ENCODE measurements around the gene NSRP1.
"Not testable (repeated sequence)": the region's sequence is repeated elsewhere in the genome, so short reads cannot be mapped to it uniquely, and the experiment has no call there.

Gene NSRP1

GRCh38 chr17:30186761-30187160 lies 70.1 kb downstream of the NSRP1 start:
- no peak for DNase-seq (ENCODE audit: low read depth)

GRCh38 chr17:30187573-30187972 lies 71.0 kb downstream of the NSRP1 start:
- no peak for DNase-seq (ENCODE audit: low read depth)

GRCh38 chr17:30188211-30188939 lies 71.8 kb downstream of the NSRP1 start:
- DNase-seq (ENCODE audit: low read depth): no peak

GRCh38 chr17:30191072-30191471 lies 74.5 kb downstream of the NSRP1 start:
- no peak for DNase-seq (ENCODE audit: low read depth)

GRCh38 chr17:30196504-30196903 lies 79.9 kb downstream of the NSRP1 start:
- no peak for DNase-seq (ENCODE audit: low read depth)

GRCh38 chr17:30197416-30197815 lies 80.8 kb downstream of the NSRP1 start:
- no peak for DNase-seq (ENCODE audit: low read depth)

GRCh38 chr17:30199600-30199999 lies 83.0 kb downstream of the NSRP1 start:
- no peak for DNase-seq (ENCODE audit: low read depth)

- no peak for DNase-seq (ENCODE audit: low read depth)
These were observed 83.5 kb downstream of the NSRP1 start for GRCh38 chr17:30200106-30200505.

GRCh38 chr17:30200656-30201055 lies 84.0 kb downstream of the NSRP1 start:
- not testable (repeated sequence) for DNase-seq (ENCODE audit: low read depth)

- DNase-seq (ENCODE audit: low read depth): no peak
These were observed 86.9 kb downstream of the NSRP1 start for GRCh38 chr17:30203471-30203981.

GRCh38 chr17:30207655-30208054 lies 91.0 kb downstream of the NSRP1 start:
- no peak for DNase-seq (ENCODE audit: low read depth)

- no peak for DNase-seq (ENCODE audit: low read depth)
These were observed 91.6 kb downstream of the NSRP1 start for GRCh38 chr17:30208214-30208613.

GRCh38 chr17:30209930-30210329 lies 93.3 kb downstream of the NSRP1 start:
- no peak for DNase-seq (ENCODE audit: low read depth)

GRCh38 chr17:30210366-30210765 lies 93.8 kb downstream of the NSRP1 start:
- no peak for DNase-seq (ENCODE audit: low read depth)

GRCh38 chr17:30210901-30211300 lies 94.3 kb downstream of the NSRP1 start:
- DNase-seq (ENCODE audit: low read depth): no peak

GRCh38 chr17:30211371-30211770 lies 94.8 kb downstream of the NSRP1 start:
- DNase-seq (ENCODE audit: low read depth): no peak

- no peak for DNase-seq (ENCODE audit: low read depth)
These were observed 96.1 kb downstream of the NSRP1 start for GRCh38 chr17:30212750-30213149.

- DNase-seq (ENCODE audit: low read depth): no peak
These were observed 100.4 kb downstream of the NSRP1 start for GRCh38 chr17:30217054-30217453.

GRCh38 chr17:30217746-30218245 lies 101.2 kb downstream of the NSRP1 start:
- no peak for DNase-seq (ENCODE audit: low read depth)

- DNase-seq (ENCODE audit: low read depth): no peak
These were observed 102.2 kb downstream of the NSRP1 start for GRCh38 chr17:30218799-30219198.

- no peak for DNase-seq (ENCODE audit: low read depth)
These were observed 102.7 kb downstream of the NSRP1 start for GRCh38 chr17:30219315-30219714.

- no peak for DNase-seq (ENCODE audit: low read depth)
These were observed 103.2 kb downstream of the NSRP1 start for GRCh38 chr17:30219833-30220232.

GRCh38 chr17:30220414-30220813 lies 103.8 kb downstream of the NSRP1 start:
- no peak for DNase-seq (ENCODE audit: low read depth)

GRCh38 chr17:30221346-30221745 lies 104.7 kb downstream of the NSRP1 start:
- DNase-seq (ENCODE audit: low read depth): no peak

Measured in activated T-cell treated with anti-CD3 and anti-CD28 coated beads for 24 hours (primary cell).